H9 (cell line): Measurements from ENCODE around the gene TNFRSF1B. TPM values are rescaled to one million over a fixed set of nuclear protein-coding genes. Genes with fewer than 3 reads are reported as not detected.

Experiments used
- DNase-seq: peaks from one replicate; pipeline ENCODE4 v3.0.0-alpha.2; 2017
- H2AFZ ChIP-seq: one replicate; pipeline ENCODE4 v1.6.1; 2013; ENCODE audit warnings: mild to moderate bottlenecking, low read length, control low read depth, moderate library complexity
- H2AK5ac ChIP-seq: 2 replicates; pipeline ENCODE4 v1.6.1; 2013; ENCODE audit warnings: low read length, control low read depth, mixed read lengths; ENCODE audit not compliant: insufficient read length
- H2BK120ac ChIP-seq: one replicate; pipeline ENCODE4 v1.6.1; 2013; ENCODE audit warnings: low read depth, mild to moderate bottlenecking, low read length, control low read depth, inconsistent platforms; ENCODE audit not compliant: poor library complexity, severe bottlenecking
- H2BK12ac ChIP-seq: 2 replicates; pipeline ENCODE4 v1.6.1; 2013; ENCODE audit warnings: low read length, control low read depth, mixed read lengths, low read depth; ENCODE audit not compliant: insufficient read length
- H2BK15ac ChIP-seq: 2 replicates; pipeline ENCODE4 v1.6.1; 2013; ENCODE audit warnings: low read depth, low read length, control low read depth
- H2BK20ac ChIP-seq: one replicate; pipeline ENCODE4 v1.6.1; 2013; ENCODE audit warnings: low read depth, mild to moderate bottlenecking, low read length, control low read depth, inconsistent platforms; ENCODE audit not compliant: poor library complexity, severe bottlenecking
- H2BK5ac ChIP-seq: 2 replicates; pipeline ENCODE4 v1.6.1; 2013; ENCODE audit warnings: low read length, control low read depth, mixed read lengths; ENCODE audit not compliant: insufficient read length
- H3K14ac ChIP-seq: 2 replicates; pipeline ENCODE4 v1.6.1; 2013; ENCODE audit warnings: low read length, control low read depth; ENCODE audit not compliant: insufficient read depth
- H3K18ac ChIP-seq: 2 replicates; pipeline ENCODE4 v1.6.1; 2013; ENCODE audit warnings: low read depth, mild to moderate bottlenecking, mixed read lengths, low read length, control low read depth; ENCODE audit not compliant: insufficient read length
- H3K23ac ChIP-seq: 2 replicates; pipeline ENCODE4 v1.6.1; 2013; ENCODE audit warnings: low read length, control low read depth, mixed read lengths, low read depth; ENCODE audit not compliant: insufficient read length
- H3K23me2 ChIP-seq: 2 replicates; pipeline ENCODE4 v1.6.1; 2013; ENCODE audit warnings: low read depth, mild to moderate bottlenecking, mixed read lengths, low read length, control low read depth; ENCODE audit not compliant: insufficient read length, poor library complexity, severe bottlenecking
- H3K27ac ChIP-seq: 2 replicates; pipeline ENCODE4 v1.5.1; 2013; ENCODE audit warnings: low read length, control low read depth, mixed read lengths, low read depth; ENCODE audit not compliant: insufficient read length
- H3K27me3 ChIP-seq: 2 replicates; pipeline ENCODE4 v1.6.1; 2013; ENCODE audit warnings: low read length, control low read depth, inconsistent platforms; ENCODE audit not compliant: insufficient read depth
- H3K4ac ChIP-seq: 2 replicates; pipeline ENCODE4 v1.6.1; 2013; ENCODE audit warnings: low read depth, mild to moderate bottlenecking, control low read depth, inconsistent platforms, low read length, moderate library complexity
- H3K4me1 ChIP-seq: 2 replicates; pipeline ENCODE4 v1.6.1; 2013; ENCODE audit warnings: low read length, control low read depth, inconsistent platforms; ENCODE audit not compliant: insufficient read depth
- H3K4me2 ChIP-seq: 2 replicates; pipeline ENCODE4 v1.6.1; 2013; ENCODE audit warnings: low read length, control low read depth, mixed read lengths; ENCODE audit not compliant: insufficient read length, insufficient read depth
- H3K56ac ChIP-seq: 2 replicates; pipeline ENCODE4 v1.6.1; 2013; ENCODE audit warnings: low read depth, mild to moderate bottlenecking, mixed read lengths, low read length, control low read depth; ENCODE audit not compliant: insufficient read length
- H3K79me1 ChIP-seq: 2 replicates; pipeline ENCODE4 v1.6.1; 2013; ENCODE audit warnings: low read depth, mild to moderate bottlenecking, moderate library complexity, low read length, control low read depth, inconsistent platforms; ENCODE audit not compliant: insufficient read depth, poor library complexity, severe bottlenecking
- H3K79me2 ChIP-seq: 2 replicates; pipeline ENCODE4 v1.6.1; 2013; ENCODE audit warnings: low read length, control low read depth, inconsistent platforms; ENCODE audit not compliant: insufficient read depth
- H3K9ac ChIP-seq: 2 replicates; pipeline ENCODE4 v1.6.1; 2013; ENCODE audit warnings: low read length, control low read depth, mixed read lengths; ENCODE audit not compliant: insufficient read length; ENCODE audit errors: extremely low read depth
- H3K9me3 ChIP-seq: one replicate; pipeline ENCODE4 v1.6.1; 2013; ENCODE audit warnings: low read depth, low read length, inconsistent platforms; ENCODE audit not compliant: control insufficient read depth
- H3T11ph ChIP-seq: one replicate; pipeline ENCODE4 v1.6.1; 2013; ENCODE audit warnings: mild to moderate bottlenecking, low read length, control low read depth, inconsistent platforms
- H4K20me1 ChIP-seq: one replicate; pipeline ENCODE4 v1.6.1; 2013; ENCODE audit not compliant: control insufficient read depth, insufficient read length, insufficient read depth
- H4K5ac ChIP-seq: 2 replicates; pipeline ENCODE4 v1.6.1; 2013; ENCODE audit warnings: low read depth, mild to moderate bottlenecking, mixed read lengths, low read length, control low read depth; ENCODE audit not compliant: insufficient read length
- H4K8ac ChIP-seq: replicated peaks from 2 replicates; pipeline ENCODE4 v1.6.1; 2013; ENCODE audit warnings: low read length, control low read depth, mixed read lengths, low read depth; ENCODE audit not compliant: insufficient read length
- H4K91ac ChIP-seq: 2 replicates; pipeline ENCODE4 v1.6.1; 2013; ENCODE audit warnings: low read depth, mild to moderate bottlenecking, moderate library complexity, mixed read lengths, low read length, control low read depth; ENCODE audit not compliant: insufficient read length
- H3K27ac Mint-ChIP-seq, 3 experiments: 2 replicates in 2 of 3; 3 replicates in 1 of 3; pipeline ENCODE4 v1.8.0; 2020 to 2021; ENCODE audit warnings: mixed read lengths in 3 of 3, mild to moderate bottlenecking in 1 of 3, moderate library complexity in 1 of 3
- H3K27me3 Mint-ChIP-seq: 2 replicates; pipeline ENCODE4 v1.8.0; 2021; ENCODE audit warnings: low read depth, mild to moderate bottlenecking, moderate library complexity, mixed read lengths
- H3K36me3 Mint-ChIP-seq, 3 experiments: 2 replicates in 2 of 3; 3 replicates in 1 of 3; pipeline ENCODE4 v1.8.0; 2020 to 2021; ENCODE audit warnings: low read depth in 3 of 3, mixed read lengths in 3 of 3; ENCODE audit not compliant: insufficient read depth in 1 of 3
- H3K4me1 Mint-ChIP-seq, 2 experiments: 2 replicates each; pipeline ENCODE4 v1.8.0; 2020; ENCODE audit warnings: mixed read lengths in 2 of 2
- H3K4me3 Mint-ChIP-seq, 2 experiments: 2 replicates in 1 of 2; 3 replicates in 1 of 2; pipeline ENCODE4 v1.8.0; 2020 to 2021; ENCODE audit warnings: mild to moderate bottlenecking in 2 of 2, mixed read lengths in 2 of 2, moderate library complexity in 1 of 2
- H3K9me3 Mint-ChIP-seq, 2 experiments: 2 replicates in 1 of 2; 3 replicates in 1 of 2; pipeline ENCODE4 v1.8.0; 2020; ENCODE audit warnings: mild to moderate bottlenecking in 2 of 2, mixed read lengths in 2 of 2, moderate library complexity in 1 of 2
- CTCF ChIP-seq: fragments of 200-600 bp; sonication (generic); conservative IDR thresholded peaks from 3 replicates; pipeline ENCODE4 v1.8.0; 2021; ENCODE audit warnings: antibody characterized with exemption, mild to moderate bottlenecking
- WGBS: extraction: QIAGEN DNeasy Blood & Tissue Kit; methylation state at CpG from one replicate; pipeline ENCODE4 v1.1.7; 2013; ENCODE audit warnings: missing lambda C conversion rate, low lambda C conversion rate, mixed read lengths; ENCODE audit not compliant: insufficient read length; ENCODE audit errors: extremely low coverage; 5-methylcytosine and 5-hydroxymethylcytosine counted together
- total RNA-seq: library from RNA; stranded (reverse); gene quantifications from 2 replicates; pipeline ENCODE4 v1.2.1, GENCODE V29; 2021

The TNFRSF1B gene
- total RNA-seq, 1 experiment from 2014 or later = 0.57 TPM

GRCh38 chr1:12169442-12170135, 2.8 kb downstream of the TNFRSF1B start:
- H3K23ac ChIP-seq = no peak overlapping the region
- no peaks in the 10 kb centered on the region for H3K9me3 ChIP-seq
- peaks cover 48% of the 10 kb centered on the region for H3K27me3 Mint-ChIP-seq
- no peak overlapping the region for H3K4ac ChIP-seq
- H3K4me3 Mint-ChIP-seq = no peak overlapping the region
- H2AK5ac ChIP-seq = no peak overlapping the region
- H3K14ac ChIP-seq = no peak overlapping the region
- H3K4me2 ChIP-seq = no peak overlapping the region
- no peaks in the 10 kb centered on the region for H3K79me2 ChIP-seq
- no peak overlapping the region for H2BK20ac ChIP-seq
- no peak for DNase-seq
- no peaks in the 10 kb centered on the region; the same call in 1 of the 2 replicates for H3K27me3 ChIP-seq
- H3K79me1 ChIP-seq = no peaks in the 10 kb centered on the region
- H3K4me1 Mint-ChIP-seq = peaks cover 12 to 20% of the 10 kb centered on the region in 2 experiments
- no peaks in the 10 kb centered on the region; a peak in 1 of 7 replicates for H3K36me3 Mint-ChIP-seq
- no peak overlapping the region for H3K9ac ChIP-seq
- H3K9me3 Mint-ChIP-seq = no peaks in the 10 kb centered on the region; a peak in 1 of 5 replicates
- no peak overlapping the region for H4K91ac ChIP-seq
- no peak overlapping the region for H3K56ac ChIP-seq
- no peak overlapping the region for H4K5ac ChIP-seq
- H2BK120ac ChIP-seq = no peak overlapping the region
- H3K23me2 ChIP-seq = peaks cover 3% of the 10 kb centered on the region
- no peak overlapping the region for H2BK12ac ChIP-seq
- H4K8ac ChIP-seq = no peak overlapping the region
- H2AFZ ChIP-seq = no peak overlapping the region
- no peak overlapping the region for H3T11ph ChIP-seq
- no peak for TF ChIP-seq CTCF
- H3K4me1 ChIP-seq = no peaks in the 10 kb centered on the region
- no peak overlapping the region for H2BK5ac ChIP-seq
- no peak overlapping the region for H3K18ac ChIP-seq
- H4K20me1 ChIP-seq = no peaks in the 10 kb centered on the region
- H2BK15ac ChIP-seq = no peak overlapping the region
- no CpG with 5 or more reads among the region's 8 CpGs for WGBS
- no peak overlapping the region for H3K27ac Mint-ChIP-seq
- H3K27ac ChIP-seq = no peak overlapping the region
